Endothelial cell (in vitro differentiated cells): ENCODE data around the gene APLN. TPM values are rescaled to one million over a fixed set of nuclear protein-coding genes. Genes with fewer than 3 reads are reported as not detected.

ENCODE experiments used
- DNase-seq: peaks from one replicate; pipeline ENCODE4 v3.0.0; 2021; ENCODE audit warnings: low spot score
- H3K27ac Mint-ChIP-seq: one replicate; pipeline ENCODE4 v1.8.0; 2021; ENCODE audit warnings: mixed read lengths, inconsistent platforms; ENCODE audit not compliant: unreplicated experiment
- H3K27me3 Mint-ChIP-seq: one replicate; pipeline ENCODE4 v1.8.0; 2021; ENCODE audit warnings: mild to moderate bottlenecking, moderate library complexity, mixed read lengths, inconsistent platforms; ENCODE audit not compliant: unreplicated experiment
- H3K36me3 Mint-ChIP-seq: one replicate; pipeline ENCODE4 v1.8.0; 2021; ENCODE audit warnings: mild to moderate bottlenecking, low read depth, mixed read lengths, inconsistent platforms; ENCODE audit not compliant: unreplicated experiment
- H3K4me1 Mint-ChIP-seq: one replicate; pipeline ENCODE4 v1.8.0; 2021; ENCODE audit warnings: mild to moderate bottlenecking, mixed read lengths, inconsistent platforms; ENCODE audit not compliant: unreplicated experiment
- H3K4me3 Mint-ChIP-seq: one replicate; pipeline ENCODE4 v1.8.0; 2021; ENCODE audit warnings: mild to moderate bottlenecking, mixed read lengths, inconsistent platforms; ENCODE audit not compliant: unreplicated experiment
- H3K9me3 Mint-ChIP-seq: one replicate; pipeline ENCODE4 v1.8.0; 2021; ENCODE audit warnings: mixed read lengths, inconsistent platforms; ENCODE audit not compliant: unreplicated experiment
- total RNA-seq: library from RNA; stranded (reverse); fragmentation: NEBNext Ultra II Directional; extraction: Animal tissue kit (Norgen Biotek cat#: 25700); gene quantifications from one replicate; pipeline ENCODE4 v1.2.1, GENCODE V29; 2021; ENCODE audit not compliant: unreplicated experiment
- TF ChIP-seq, protein P1 (sequence below): fragments of 200-600 bp; sonication (generic); IDR thresholded peaks from one replicate; pipeline ENCODE4 v1.5.0; 2021; ENCODE audit warnings: antibody characterized with exemption; ENCODE audit not compliant: unreplicated experiment

The APLN gene
- total RNA-seq, 1 donor from 2014 or later = 3.5 TPM

DNA sequence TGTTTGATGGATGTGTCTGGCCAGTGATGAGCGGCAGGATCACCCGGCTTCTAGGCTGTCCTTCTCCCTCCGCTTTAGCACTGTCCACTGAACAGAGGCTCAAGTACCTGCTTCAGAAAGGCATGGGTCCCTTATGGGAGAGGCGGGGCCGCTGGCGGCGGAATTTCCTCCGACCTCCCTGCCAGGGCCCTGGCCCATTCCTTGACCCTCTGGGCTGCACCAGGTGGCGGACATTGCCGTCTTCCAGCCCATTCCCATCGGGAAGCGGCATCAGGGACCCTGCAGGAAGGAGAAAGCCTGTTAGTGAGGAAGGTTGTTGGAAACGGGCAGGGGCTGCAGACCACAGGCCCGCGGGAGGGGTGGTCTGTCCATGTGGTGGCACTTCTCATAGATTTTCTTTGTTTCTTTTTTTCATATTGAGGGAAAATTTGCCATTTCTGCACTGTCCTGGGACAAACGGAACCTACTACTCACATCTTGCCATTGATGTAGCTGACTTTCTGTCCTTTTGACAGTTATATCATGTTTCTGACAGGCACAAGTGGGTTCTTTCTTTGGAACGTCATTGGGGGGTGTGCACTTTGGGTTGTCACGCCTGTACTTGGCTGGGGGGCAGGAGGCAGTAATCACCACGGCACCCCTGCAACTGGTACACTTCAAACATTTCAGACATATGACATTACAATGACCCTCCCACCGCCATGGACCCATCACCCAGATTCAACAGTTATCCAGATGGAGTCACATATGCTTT lies 6.1 kb downstream of the APLN start:
- peaks cover 11% of the 10 kb centered on the region for H3K4me1 Mint-ChIP-seq
- TF ChIP-seq, protein P1, sequence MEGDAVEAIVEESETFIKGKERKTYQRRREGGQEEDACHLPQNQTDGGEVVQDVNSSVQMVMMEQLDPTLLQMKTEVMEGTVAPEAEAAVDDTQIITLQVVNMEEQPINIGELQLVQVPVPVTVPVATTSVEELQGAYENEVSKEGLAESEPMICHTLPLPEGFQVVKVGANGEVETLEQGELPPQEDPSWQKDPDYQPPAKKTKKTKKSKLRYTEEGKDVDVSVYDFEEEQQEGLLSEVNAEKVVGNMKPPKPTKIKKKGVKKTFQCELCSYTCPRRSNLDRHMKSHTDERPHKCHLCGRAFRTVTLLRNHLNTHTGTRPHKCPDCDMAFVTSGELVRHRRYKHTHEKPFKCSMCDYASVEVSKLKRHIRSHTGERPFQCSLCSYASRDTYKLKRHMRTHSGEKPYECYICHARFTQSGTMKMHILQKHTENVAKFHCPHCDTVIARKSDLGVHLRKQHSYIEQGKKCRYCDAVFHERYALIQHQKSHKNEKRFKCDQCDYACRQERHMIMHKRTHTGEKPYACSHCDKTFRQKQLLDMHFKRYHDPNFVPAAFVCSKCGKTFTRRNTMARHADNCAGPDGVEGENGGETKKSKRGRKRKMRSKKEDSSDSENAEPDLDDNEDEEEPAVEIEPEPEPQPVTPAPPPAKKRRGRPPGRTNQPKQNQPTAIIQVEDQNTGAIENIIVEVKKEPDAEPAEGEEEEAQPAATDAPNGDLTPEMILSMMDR = no peak
- H3K27me3 Mint-ChIP-seq = peaks cover 9% of the 10 kb centered on the region
- H3K36me3 Mint-ChIP-seq = no peaks in the 10 kb centered on the region
- DNase-seq = no peak
- H3K9me3 Mint-ChIP-seq = no peaks in the 10 kb centered on the region
- H3K27ac Mint-ChIP-seq = no peak overlapping the region
- no peak overlapping the region for H3K4me3 Mint-ChIP-seq

DNA sequence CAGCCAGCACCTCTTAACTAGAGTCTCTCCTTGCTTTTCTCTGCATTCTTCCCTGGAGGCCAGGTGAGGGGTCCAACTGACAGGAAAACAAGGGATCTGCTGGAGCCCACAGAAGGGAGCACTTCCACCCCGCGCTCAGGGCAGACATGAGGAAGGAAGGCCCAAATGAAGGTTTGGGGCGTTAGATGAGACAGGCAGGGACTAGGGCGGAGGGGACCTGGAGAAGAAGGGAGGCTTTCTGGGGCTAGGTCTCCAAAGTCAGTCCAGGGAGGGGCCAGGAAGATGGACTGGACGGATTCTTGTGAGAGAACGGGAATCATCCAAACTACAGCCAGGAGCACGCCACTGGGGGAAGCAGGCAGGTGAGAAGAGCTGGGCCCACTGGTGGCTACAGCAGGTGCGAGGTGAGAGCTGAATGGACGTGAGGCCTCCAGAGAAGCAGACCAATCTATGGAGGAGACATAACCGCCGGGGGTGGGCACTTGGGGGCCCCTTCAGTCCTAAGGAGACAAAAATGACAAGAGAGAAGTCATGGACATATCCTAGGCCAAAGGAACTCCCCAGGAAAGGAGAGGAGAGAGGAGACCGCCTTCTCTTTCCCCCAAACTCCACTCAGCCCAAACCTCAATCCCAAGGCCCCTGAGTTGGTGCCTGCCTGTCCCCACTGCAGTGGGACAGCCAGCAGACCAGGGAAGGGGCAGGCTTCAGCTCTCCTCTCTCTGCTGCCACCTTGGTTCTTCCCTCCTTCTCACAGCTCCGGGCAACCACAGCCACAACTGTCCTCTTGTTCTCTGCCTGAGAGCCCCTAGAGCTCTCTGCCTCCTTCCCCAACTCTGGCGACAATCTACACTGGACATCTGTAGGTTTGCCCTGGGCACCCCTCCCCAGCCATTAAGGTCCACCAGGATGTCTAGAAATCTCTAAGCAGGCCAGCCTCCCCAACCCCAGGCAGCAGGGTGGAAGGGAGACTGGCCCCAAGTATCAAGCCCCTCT lies 7.0 kb downstream of the APLN start:
- Mint-ChIP-seq H3K4me1 (peaks cover 11% of the 10 kb centered on the region), H3K9me3 (no peaks in the 10 kb centered on the region), H3K4me3 (no peak overlapping the region), H3K27ac (no peak overlapping the region), H3K27me3 (peaks cover 6% of the 10 kb centered on the region), H3K36me3 (no peaks in the 10 kb centered on the region)
- TF ChIP-seq, protein P1 = no peak
- DNase-seq = no peak

DNA sequence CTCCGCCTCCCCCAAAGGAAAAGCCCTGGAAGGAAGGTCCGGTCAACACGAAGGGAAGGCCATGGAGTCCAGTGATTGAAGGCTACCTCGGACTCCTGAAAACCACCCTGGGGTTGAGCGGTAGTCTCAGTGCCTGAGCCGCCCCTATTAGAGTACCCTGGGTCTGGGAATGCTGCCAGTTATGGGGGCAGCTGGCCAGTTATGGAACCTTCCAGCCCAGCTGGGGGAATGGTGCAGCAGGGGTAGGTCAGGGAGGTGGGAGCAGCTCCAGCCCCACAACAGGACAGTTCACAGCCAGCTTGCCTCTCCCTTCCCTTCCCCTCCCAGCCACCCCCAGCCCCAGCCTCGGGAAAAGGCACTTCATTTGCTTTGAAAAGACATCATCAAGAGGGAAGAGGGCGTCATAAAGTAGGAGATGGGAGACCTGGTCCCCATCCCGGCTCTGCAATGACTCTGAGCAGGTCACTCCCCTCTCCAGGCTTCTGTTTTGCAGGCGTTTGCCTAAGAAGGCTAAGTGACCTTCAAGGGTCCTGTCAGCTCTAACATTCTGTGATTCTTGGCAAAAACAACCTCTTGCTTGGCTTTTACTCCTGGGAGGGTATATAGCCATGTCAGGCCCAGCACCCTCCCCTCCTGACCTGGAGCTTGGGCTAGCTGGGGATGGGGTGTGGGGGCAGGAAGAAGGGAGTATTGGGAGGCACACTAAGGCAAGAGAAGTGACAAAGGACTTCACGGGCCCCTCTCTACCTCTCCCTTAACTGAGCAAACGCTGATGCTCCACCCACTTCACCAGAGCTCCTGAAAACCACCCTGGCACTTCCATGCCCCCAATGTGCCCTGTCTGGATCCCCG lies 8.0 kb downstream of the APLN start:
- Mint-ChIP-seq H3K4me3 (no peak overlapping the region), H3K4me1 (peaks cover 5% of the 10 kb centered on the region), H3K27ac (no peak overlapping the region), H3K27me3 (peaks cover 5% of the 10 kb centered on the region), H3K9me3 (no peaks in the 10 kb centered on the region), H3K36me3 (no peaks in the 10 kb centered on the region)
- TF ChIP-seq, protein P1 = no peak
- no peak for DNase-seq

DNA sequence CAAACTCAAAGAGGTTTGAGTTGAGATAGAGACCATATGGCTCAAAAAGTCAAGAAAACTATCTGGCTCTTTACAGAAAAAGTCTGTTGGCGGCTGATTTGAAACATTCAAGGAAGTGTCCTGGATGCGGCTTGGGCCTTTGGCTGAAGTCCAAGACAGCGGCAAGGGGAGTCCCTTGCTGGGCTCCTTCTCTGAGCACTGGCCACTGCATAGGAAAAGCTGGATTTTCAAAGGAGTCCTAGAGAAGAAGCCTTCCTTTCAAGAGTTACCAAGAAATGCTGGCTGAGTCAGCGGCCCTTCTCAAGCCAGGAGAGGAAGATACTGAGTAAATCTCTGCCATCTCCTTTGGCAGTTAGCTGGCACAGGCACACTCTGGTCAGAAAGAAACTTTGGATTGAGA lies 12.1 kb downstream of the APLN start:
- TF ChIP-seq, protein P1 = no peak
- Mint-ChIP-seq H3K4me3 (no peak overlapping the region), H3K27ac (no peak overlapping the region), H3K27me3 (peaks cover 6% of the 10 kb centered on the region), H3K9me3 (no peaks in the 10 kb centered on the region), H3K36me3 (peaks cover 3% of the 10 kb centered on the region), H3K4me1 (peaks cover 18% of the 10 kb centered on the region)
- DNase-seq = no peak
